ENCODE results near the gene PRKRIP1.
"Not testable (repeated sequence)": the region's sequence is repeated elsewhere in the genome, so short reads cannot be mapped to it uniquely, and the experiment has no call there.

Gene PRKRIP1

DNA sequence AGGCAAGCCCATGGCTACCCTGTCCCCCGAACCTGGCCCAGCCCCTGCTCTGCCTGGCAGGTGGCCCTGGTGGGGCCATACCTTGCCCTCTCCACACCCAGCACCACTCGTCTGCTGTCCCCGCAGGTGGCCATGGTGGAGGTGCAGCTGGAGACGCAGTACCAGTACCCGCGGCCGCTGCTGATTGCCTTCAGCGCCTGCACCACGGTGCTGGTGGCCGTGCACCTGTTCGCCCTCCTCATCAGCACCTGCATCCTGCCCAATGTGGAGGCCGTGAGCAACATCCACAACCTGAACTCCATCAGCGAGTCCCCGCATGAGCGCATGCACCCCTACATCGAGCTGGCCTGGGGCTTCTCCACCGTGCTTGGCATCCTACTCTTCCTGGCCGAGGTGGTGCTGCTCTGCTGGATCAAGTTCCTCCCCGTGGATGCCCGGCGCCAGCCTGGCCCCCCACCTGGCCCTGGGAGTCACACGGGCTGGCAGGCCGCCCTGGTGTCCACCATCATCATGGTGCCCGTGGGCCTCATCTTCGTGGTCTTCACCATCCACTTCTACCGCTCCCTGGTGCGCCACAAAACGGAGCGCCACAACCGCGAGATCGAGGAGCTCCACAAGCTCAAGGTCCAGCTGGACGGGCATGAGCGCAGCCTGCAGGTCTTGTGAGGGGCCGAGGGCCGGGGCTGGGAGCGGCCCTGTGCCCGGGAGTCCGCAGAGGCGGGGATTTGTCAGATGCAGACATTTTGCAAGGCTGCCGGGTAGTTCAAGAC, 50.4 kb downstream of the PRKRIP1 start:
- H3K9me3 ChIP-seq (ENCODE audit: low read length): no peaks in the 10 kb centered on the region
- no peak overlapping the region for H2AFZ ChIP-seq (ENCODE audit: low read depth, low read length)
- no peak overlapping the region for H3K4me3 ChIP-seq (ENCODE audit: low read length)
- peaks cover 35% of the 10 kb centered on the region for H3K36me3 ChIP-seq (ENCODE audit: insufficient read depth, low read length)
- H3K27me3 ChIP-seq (ENCODE audit: insufficient read depth, low read length): no peaks in the 10 kb centered on the region
- peaks cover 6% of the 10 kb centered on the region for H3K4me1 ChIP-seq (ENCODE audit: insufficient read depth, low read length)

DNA sequence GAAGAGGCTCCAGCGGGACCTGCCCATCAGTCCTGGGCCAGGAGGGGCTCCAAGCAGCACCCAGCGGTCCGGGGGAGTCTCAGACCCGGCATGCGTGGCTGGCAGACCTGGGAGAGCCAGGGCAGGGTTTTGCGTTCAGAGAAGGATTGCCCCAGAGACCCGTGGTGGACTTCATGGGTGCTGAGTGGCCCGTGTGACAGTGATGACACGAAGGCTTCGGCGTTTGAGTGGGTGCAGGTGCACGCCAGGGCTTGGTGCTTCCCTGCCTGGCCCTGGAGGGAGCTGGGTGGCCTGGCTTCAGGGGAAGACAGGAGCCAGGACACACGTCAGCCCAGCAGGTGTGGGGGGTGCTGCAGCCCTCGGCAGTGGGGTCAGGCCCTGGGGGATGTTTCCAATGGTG, 51.1 kb downstream of the PRKRIP1 start:
- H2AFZ ChIP-seq (ENCODE audit: low read depth, low read length): no peak overlapping the region

DNA sequence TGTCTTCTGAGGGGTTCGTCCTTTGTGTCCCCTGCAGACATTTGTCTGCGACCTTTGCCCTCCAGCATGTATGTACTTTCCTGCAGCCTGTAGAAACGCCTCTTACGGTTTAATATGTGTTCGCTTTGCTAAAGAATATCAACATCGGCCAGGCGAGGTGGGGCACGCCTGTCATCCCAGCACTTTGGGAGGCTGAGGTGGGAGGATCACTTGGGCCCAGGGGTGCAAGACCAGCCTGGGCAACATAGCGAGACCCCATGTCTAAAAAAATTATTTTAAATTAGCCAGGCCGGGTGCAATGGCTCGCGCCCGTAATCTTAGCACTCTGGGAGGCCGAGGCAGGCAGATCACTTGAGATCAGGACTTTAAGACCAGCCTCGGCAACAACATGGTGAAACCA, 53.0 kb downstream of the PRKRIP1 start:
- Histone ChIP-seq H3K36me3 (ENCODE audit: insufficient read depth, low read length) (peaks cover 27% of the 10 kb centered on the region), H3K9me3 (ENCODE audit: low read length) (no peaks in the 10 kb centered on the region), H3K4me3 (ENCODE audit: low read length) (no peak overlapping the region), H3K27me3 (ENCODE audit: insufficient read depth, low read length) (no peaks in the 10 kb centered on the region), H2AFZ (ENCODE audit: low read depth, low read length) (no peak overlapping the region), H3K4me1 (ENCODE audit: insufficient read depth, low read length) (peaks cover 8% of the 10 kb centered on the region)

More for the DNA sequence above, 51.1 kb downstream of the PRKRIP1 start:
- no peak overlapping the region for H3K4me3 ChIP-seq (ENCODE audit: low read length)
- peaks cover 31% of the 10 kb centered on the region for H3K36me3 ChIP-seq (ENCODE audit: insufficient read depth, low read length)
- no peaks in the 10 kb centered on the region for H3K9me3 ChIP-seq (ENCODE audit: low read length)
- no peaks in the 10 kb centered on the region for H3K27me3 ChIP-seq (ENCODE audit: insufficient read depth, low read length)
- H3K4me1 ChIP-seq (ENCODE audit: insufficient read depth, low read length): peaks cover 8% of the 10 kb centered on the region

DNA sequence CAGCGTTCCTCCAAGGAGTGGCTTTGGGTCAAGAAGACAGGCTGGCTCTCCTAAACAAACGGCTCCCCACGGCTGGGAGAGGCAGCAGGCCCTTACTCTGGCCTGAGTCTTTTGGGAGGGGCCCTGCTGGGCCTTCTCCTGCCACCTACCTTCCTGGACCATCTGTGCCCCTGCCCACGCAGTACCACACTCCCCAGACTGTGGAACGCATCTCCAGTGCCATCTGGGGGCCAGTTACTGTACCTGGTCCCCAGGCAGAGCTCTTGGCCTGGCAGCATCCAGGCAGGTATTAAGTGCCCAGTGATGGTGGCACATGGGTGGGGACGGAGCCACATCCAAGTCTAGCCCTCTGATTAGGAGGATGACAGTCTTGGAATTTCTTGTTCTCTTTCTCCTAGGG, 54.1 kb downstream of the PRKRIP1 start:
- H3K4me3 ChIP-seq (ENCODE audit: low read length): no peak overlapping the region
- no peaks in the 10 kb centered on the region for H3K27me3 ChIP-seq (ENCODE audit: insufficient read depth, low read length)
- H2AFZ ChIP-seq (ENCODE audit: low read depth, low read length): no peak overlapping the region
- peaks cover 26% of the 10 kb centered on the region for H3K36me3 ChIP-seq (ENCODE audit: insufficient read depth, low read length)
- peaks cover 8% of the 10 kb centered on the region for H3K4me1 ChIP-seq (ENCODE audit: insufficient read depth, low read length)
- no peaks in the 10 kb centered on the region for H3K9me3 ChIP-seq (ENCODE audit: low read length)

DNA sequence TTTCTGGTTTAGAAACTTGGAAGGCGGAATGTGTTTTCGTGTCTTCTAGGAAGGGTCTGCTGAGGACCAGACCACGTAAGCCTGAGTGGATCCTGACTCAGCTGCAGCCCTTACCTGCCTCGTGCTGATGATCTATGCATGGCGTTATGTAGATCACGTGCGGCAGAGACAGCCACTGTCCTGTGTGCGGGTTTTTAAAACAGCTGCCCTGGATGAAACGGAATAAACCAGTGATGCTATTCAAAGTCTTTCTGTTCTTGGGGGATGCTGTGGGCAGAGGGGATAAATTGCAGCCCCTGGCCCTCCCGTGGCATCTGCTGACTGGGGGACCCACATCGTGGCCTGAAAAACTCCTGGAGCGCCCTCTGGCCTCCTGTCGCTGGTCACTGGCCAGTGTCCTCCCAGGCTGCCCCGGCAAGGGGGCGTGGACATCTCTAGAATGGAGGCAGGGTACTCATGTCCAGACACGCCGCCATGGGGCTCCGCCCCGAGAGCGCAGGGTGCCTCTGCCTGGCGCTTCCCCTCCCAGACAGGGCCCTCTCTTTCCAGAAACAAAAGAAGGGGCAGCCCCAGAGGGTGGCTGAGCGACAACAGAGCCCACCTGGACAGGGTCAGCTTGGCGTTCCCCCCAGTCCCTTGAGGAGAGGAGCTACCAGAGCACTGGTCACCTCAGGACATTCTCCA, 55.4 kb downstream of the PRKRIP1 start:
- no peak overlapping the region for H2AFZ ChIP-seq (ENCODE audit: low read depth, low read length)
- peaks cover 8% of the 10 kb centered on the region for H3K4me1 ChIP-seq (ENCODE audit: insufficient read depth, low read length)
- H3K36me3 ChIP-seq (ENCODE audit: insufficient read depth, low read length): peaks cover 23% of the 10 kb centered on the region
- H3K27me3 ChIP-seq (ENCODE audit: insufficient read depth, low read length): no peaks in the 10 kb centered on the region
- no peak overlapping the region for H3K4me3 ChIP-seq (ENCODE audit: low read length)
- no peaks in the 10 kb centered on the region for H3K9me3 ChIP-seq (ENCODE audit: low read length)

DNA sequence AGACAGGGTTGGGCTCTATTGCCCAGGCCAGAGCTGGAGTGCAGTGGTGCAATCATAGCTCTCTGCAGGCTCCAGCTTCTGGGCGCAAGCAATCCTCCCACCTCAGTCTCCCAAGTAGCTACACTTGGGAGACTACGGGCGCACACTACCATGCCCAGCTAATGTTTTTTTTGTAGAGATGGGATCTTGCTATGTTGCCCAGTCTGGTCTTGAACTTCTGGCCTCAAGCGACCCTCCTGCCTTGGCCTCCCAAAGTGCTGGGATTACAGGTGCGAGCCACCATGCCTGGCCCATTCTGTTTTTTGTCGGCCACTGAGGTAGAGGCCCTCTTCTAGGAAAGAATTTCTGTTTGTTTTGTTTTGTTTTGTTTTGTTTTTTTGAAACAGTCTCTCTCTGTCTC, 56.3 kb downstream of the PRKRIP1 start:
- no peaks in the 10 kb centered on the region for H3K27me3 ChIP-seq (ENCODE audit: insufficient read depth, low read length)
- no peak overlapping the region for H3K4me3 ChIP-seq (ENCODE audit: low read length)
- H3K36me3 ChIP-seq (ENCODE audit: insufficient read depth, low read length): peaks cover 21% of the 10 kb centered on the region

DNA sequence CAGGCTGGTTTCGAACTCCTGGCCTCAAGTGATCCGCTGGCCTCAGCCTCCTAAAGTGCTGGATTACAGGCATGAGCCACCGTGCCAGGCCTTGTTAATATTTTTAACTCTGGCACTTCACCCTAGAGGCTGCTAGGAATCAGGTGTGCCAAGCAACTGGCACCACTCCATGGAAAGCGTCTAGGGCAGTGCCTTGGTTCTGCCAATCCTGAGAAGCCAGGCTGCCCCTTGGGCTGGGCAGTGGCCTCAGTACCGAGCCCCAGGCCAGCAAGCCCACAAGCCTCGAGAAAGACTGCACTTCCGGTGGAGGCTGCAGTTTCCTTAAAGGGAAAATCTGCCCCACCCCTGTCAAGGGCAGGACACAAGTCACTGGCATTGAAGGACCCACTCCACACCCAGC, 57.2 kb downstream of the PRKRIP1 start:
- H3K4me3 ChIP-seq (ENCODE audit: low read length): no peak overlapping the region
- H2AFZ ChIP-seq (ENCODE audit: low read depth, low read length): no peak overlapping the region
- peaks cover 25% of the 10 kb centered on the region for H3K36me3 ChIP-seq (ENCODE audit: insufficient read depth, low read length)
- H3K4me1 ChIP-seq (ENCODE audit: insufficient read depth, low read length): peaks cover 8% of the 10 kb centered on the region
- H3K9me3 ChIP-seq (ENCODE audit: low read length): no peaks in the 10 kb centered on the region
- no peaks in the 10 kb centered on the region for H3K27me3 ChIP-seq (ENCODE audit: insufficient read depth, low read length)

More for the DNA sequence above, 56.3 kb downstream of the PRKRIP1 start:
- Histone ChIP-seq H2AFZ (ENCODE audit: low read depth, low read length) (no peak overlapping the region), H3K4me1 (ENCODE audit: insufficient read depth, low read length) (peaks cover 8% of the 10 kb centered on the region), H3K9me3 (ENCODE audit: low read length) (no peaks in the 10 kb centered on the region)

DNA sequence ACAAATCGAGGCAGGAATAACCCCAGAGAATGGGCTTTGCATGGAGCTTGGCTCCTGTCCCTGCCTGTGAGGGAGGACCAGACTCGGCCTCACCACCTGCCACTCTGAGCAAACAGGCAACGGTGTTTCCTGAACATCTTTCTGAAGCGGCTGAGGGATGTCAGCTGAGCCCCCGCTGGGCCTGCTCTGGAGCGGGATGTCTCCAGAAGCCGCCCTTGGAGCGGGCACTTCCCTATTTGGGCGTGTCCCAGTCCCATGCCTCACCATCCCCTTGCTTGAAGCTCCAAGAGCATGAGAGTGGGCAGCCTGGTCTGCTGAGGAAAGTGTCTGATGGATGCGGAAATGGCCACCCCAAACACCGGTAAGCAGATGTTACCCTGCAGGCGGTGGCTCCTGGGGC, 58.3 kb downstream of the PRKRIP1 start:
- Histone ChIP-seq H3K4me3 (ENCODE audit: low read length) (no peak overlapping the region), H3K27me3 (ENCODE audit: insufficient read depth, low read length) (no peaks in the 10 kb centered on the region), H3K36me3 (ENCODE audit: insufficient read depth, low read length) (peaks cover 33% of the 10 kb centered on the region), H3K9me3 (ENCODE audit: low read length) (no peaks in the 10 kb centered on the region), H3K4me1 (ENCODE audit: insufficient read depth, low read length) (peaks cover 8% of the 10 kb centered on the region), H2AFZ (ENCODE audit: low read depth, low read length) (no peak overlapping the region)

DNA sequence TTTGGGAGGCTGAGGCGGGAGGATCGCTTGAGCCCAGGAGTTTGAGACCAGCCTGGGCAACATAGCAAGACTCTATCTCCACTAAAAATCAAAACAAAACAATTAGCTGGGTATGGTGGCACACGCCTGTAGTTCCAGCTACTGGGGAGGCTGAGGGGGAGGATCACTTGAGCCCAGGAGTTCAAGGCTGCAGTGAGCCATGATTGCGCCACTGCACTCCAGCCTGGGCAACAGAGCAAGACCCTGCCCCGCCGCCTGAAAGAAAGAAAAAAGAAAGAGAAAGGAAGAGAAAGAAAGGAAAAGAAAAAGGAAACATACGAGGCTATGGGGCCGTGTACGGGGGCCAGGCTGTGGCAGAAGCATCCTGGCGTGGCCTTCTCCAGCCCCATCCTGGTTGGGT, 58.8 kb downstream of the PRKRIP1 start:
- H3K4me3 ChIP-seq (ENCODE audit: low read length); H3K27me3 ChIP-seq (ENCODE audit: insufficient read depth, low read length); H3K4me1 ChIP-seq (ENCODE audit: insufficient read depth, low read length); H3K9me3 ChIP-seq (ENCODE audit: low read length); H2AFZ ChIP-seq (ENCODE audit: low read depth, low read length): not testable (repeated sequence)
- peaks cover 35% of the 10 kb centered on the region for H3K36me3 ChIP-seq (ENCODE audit: insufficient read depth, low read length)

DNA sequence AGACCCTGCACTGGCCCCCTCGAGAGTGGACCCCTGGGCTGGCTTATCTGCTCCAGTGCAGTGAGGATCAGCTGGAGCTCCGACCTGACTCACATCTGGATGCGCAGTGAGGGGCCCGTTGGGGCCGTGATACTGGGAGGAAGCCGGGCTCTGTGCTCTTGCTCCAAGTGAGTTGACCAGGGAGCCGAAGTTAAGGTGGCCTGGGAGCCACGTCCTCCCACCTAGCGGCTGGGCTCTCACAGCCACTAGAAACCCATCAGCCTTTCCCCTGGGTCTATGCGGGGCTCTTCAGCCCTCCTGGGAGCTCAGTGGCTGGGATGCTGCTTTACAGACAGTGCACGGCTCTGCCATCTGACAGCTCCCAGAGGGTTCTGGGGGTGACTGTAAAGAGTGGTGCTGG, 59.4 kb downstream of the PRKRIP1 start:
- Histone ChIP-seq H3K4me1 (ENCODE audit: insufficient read depth, low read length) (peaks cover 8% of the 10 kb centered on the region), H3K36me3 (ENCODE audit: insufficient read depth, low read length) (peaks cover 38% of the 10 kb centered on the region), H3K27me3 (ENCODE audit: insufficient read depth, low read length) (no peaks in the 10 kb centered on the region), H3K9me3 (ENCODE audit: low read length) (no peaks in the 10 kb centered on the region), H2AFZ (ENCODE audit: low read depth, low read length) (no peak overlapping the region), H3K4me3 (ENCODE audit: low read length) (no peak overlapping the region)

DNA sequence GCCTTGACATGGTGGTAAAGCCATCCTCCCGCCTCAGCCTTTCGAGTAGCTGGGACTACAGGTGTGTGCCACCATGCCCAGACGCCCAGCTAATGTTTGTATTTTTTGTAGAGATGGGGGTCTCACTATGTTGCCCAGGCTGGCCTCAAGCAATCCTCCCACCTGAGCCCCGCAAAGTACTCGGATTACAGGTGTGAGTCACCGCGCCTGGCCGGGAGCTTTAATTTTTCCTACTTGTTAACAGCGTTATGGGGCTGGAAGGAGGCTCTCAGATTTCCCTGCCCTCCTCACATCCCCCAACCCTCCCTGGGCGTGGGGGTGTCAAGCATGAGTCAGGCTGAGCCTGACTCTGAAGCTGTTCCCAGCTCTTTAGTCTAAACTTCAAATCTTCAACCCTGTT, 60.2 kb downstream of the PRKRIP1 start:
- peaks cover 7% of the 10 kb centered on the region for H3K4me1 ChIP-seq (ENCODE audit: insufficient read depth, low read length)
- no peak overlapping the region for H3K4me3 ChIP-seq (ENCODE audit: low read length)
- peaks cover 38% of the 10 kb centered on the region for H3K36me3 ChIP-seq (ENCODE audit: insufficient read depth, low read length)
- no peak overlapping the region for H2AFZ ChIP-seq (ENCODE audit: low read depth, low read length)
- H3K9me3 ChIP-seq (ENCODE audit: low read length): no peaks in the 10 kb centered on the region
- H3K27me3 ChIP-seq (ENCODE audit: insufficient read depth, low read length): no peaks in the 10 kb centered on the region

DNA sequence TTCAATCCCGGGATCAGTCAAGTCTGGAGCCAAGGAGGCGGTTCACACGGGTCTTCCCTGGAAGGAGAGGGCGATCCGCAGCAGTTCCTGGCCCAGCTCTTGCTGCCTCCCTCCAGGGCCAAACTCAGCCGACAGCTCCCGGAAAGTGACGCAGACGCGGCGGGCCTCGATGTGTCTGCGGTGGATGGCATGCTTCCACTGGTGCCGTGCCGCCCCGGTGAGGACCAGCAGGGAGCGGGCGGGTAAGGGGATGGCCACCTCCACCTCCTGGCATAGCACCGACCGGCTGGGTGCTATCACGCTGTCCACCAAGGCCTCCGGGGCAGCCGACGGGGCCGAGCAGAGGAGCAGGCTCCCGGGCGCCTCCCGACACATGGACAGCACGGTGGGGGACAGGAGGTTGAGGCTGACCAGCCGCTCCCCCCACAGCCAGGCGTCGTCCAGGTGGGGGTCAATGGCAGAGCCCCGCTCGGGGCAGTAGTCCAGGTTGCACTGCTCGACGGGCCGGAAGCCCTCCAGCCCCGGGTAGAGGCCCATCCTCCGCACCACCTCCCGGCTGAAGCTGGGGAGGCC, 61.3 kb downstream of the PRKRIP1 start:
- H3K4me3 ChIP-seq (ENCODE audit: low read length): no peak overlapping the region
- H2AFZ ChIP-seq (ENCODE audit: low read depth, low read length): no peak overlapping the region
- H3K27me3 ChIP-seq (ENCODE audit: insufficient read depth, low read length): no peaks in the 10 kb centered on the region
- peaks cover 41% of the 10 kb centered on the region for H3K36me3 ChIP-seq (ENCODE audit: insufficient read depth, low read length)
- no peaks in the 10 kb centered on the region for H3K4me1 ChIP-seq (ENCODE audit: insufficient read depth, low read length)
- H3K9me3 ChIP-seq (ENCODE audit: low read length): no peaks in the 10 kb centered on the region

DNA sequence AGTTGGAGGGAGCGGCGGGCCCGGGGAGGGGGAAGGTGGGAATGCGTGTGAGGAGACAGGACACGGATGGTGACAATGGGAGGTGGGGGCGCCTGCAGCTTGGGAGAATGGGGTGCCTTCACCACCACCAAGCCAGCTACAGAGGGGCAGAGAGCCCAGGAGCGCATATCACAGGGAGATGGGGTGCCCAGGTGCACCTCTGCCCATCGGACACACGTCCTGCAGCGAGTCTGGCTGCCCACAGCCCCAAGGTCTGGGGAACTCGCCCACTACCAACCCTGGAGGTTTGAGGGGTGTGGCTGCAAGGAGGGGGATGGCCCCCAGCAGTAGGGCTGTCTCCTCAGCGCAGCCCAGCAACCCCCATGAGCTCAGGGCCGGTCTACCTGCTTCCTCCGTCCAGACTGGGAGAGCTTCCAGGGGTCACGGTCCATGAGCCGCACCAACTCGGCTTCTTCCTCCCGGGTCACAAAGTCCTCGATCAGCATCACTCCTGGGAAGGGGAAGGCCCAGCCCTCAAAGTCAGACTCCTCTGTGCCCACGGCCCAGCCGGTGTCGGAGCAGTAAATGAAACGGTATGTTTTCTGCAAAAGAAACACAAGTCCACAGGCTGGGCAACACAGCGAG, 63.2 kb downstream of the PRKRIP1 start:
- peaks cover 41% of the 10 kb centered on the region for H3K36me3 ChIP-seq (ENCODE audit: insufficient read depth, low read length)

More for the DNA sequence above, 63.2 kb downstream of the PRKRIP1 start:
- Histone ChIP-seq H3K4me3 (ENCODE audit: low read length) (no peak overlapping the region), H3K27me3 (ENCODE audit: insufficient read depth, low read length) (no peaks in the 10 kb centered on the region), H2AFZ (ENCODE audit: low read depth, low read length) (no peak overlapping the region), H3K4me1 (ENCODE audit: insufficient read depth, low read length) (peaks cover 7% of the 10 kb centered on the region), H3K9me3 (ENCODE audit: low read length) (no peaks in the 10 kb centered on the region)

All from neuron (in vitro differentiated cells).